Gastrocnemius medialis (tissue), 4 donors: Measurements from ENCODE around the gene HSD17B14.
"Not testable (repeated sequence)": the region's sequence is repeated elsewhere in the genome, so short reads cannot be mapped to it uniquely, and the experiment has no call there.

Source experiments
- CTCF ChIP-seq, 5 experiments: fragments of 450-650 bp in 3 of 5; fragments of 200-600 bp in 2 of 5; sonication (generic) in 2 of 5; IDR thresholded peaks in 4 of 5; conservative IDR thresholded peaks in 1 of 5; 1 replicate in 4 of 5; 2 replicates in 1 of 5; pipeline ENCODE4 v1.5.1; 2016 to 2019; ENCODE audit warnings: antibody characterized with exemption in 5 of 5, mild to moderate bottlenecking in 3 of 5, moderate library complexity in 3 of 5
- POLR2A ChIP-seq, 2 donors: fragments of 450-650 bp; IDR thresholded peaks; one replicate each; pipeline ENCODE4 v1.6.1; 2017; ENCODE audit warnings: antibody characterized with exemption in 2 of 2, mild to moderate bottlenecking in 2 of 2, moderate library complexity in 2 of 2

- TF ChIP-seq CTCF (IDR thresholded peaks at IDR 0.05 in 4 of 5, conservative IDR thresholded peaks at IDR 0.05 in 1 of 5); POLR2A (IDR thresholded peaks at IDR 0.05): not testable (repeated sequence)
These were observed 70.5 kb downstream of the HSD17B14 start for GRCh38 chr19:48765816-48766215.
